T-helper 2 cell treated with Interferon-gamma antibody and Interleukin-4, amounts not matched to agents 5 μg/mL and 100 μg/mL, for 36 hours (primary cell): ENCODE data around the gene BATF3.
"Not testable (repeated sequence)": the region's sequence is repeated elsewhere in the genome, so short reads cannot be mapped to it uniquely, and the experiment has no call there.

Experiments used
- DNase-seq: peaks from one replicate; pipeline ENCODE4 v3.0.0; 2021; ENCODE audit warnings: low spot score
- H3K27ac Mint-ChIP-seq: one replicate; pipeline ENCODE4 v1.8.0; 2021; ENCODE audit warnings: mild to moderate bottlenecking, mixed read lengths
- H3K27me3 Mint-ChIP-seq: one replicate; pipeline ENCODE4 v1.8.0; 2021; ENCODE audit warnings: low read depth, mixed read lengths
- H3K36me3 Mint-ChIP-seq: one replicate; pipeline ENCODE4 v1.8.0; 2021; ENCODE audit warnings: low read depth, mixed read lengths
- H3K4me1 Mint-ChIP-seq: one replicate; pipeline ENCODE4 v1.8.0; 2021; ENCODE audit warnings: low read depth, mixed read lengths
- H3K4me3 Mint-ChIP-seq: one replicate; pipeline ENCODE4 v1.8.0; 2022; ENCODE audit warnings: mild to moderate bottlenecking, moderate library complexity, mixed read lengths
- H3K9me3 Mint-ChIP-seq: one replicate; pipeline ENCODE4 v1.8.0; 2021; ENCODE audit warnings: mixed read lengths

BATF3 gene

DNA sequence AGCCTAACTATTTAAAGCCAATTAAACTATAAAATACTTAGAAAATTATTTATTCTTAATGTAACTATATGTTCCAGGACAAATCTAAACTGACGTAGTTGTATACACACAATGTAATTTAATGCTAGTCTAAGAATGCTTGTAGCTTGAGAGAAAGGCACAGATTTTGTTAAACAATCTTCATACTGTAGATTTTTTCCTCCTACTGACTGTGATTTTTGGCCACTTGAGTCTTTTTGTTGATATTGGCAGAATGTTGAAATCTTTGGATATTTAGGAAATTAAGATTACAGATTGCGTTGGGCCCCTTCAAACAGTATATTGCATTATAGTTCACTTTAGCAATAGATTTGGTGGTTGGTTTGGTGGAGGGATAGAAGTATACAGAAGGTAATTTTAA lies 50.6 kb downstream of the BATF3 start:
- no peak for DNase-seq
- Mint-ChIP-seq H3K4me3 (no peak overlapping the region), H3K9me3 (no peaks in the 10 kb centered on the region), H3K36me3 (no peaks in the 10 kb centered on the region), H3K27me3 (peaks cover 11% of the 10 kb centered on the region), H3K4me1 (peaks cover 2% of the 10 kb centered on the region), H3K27ac (no peak overlapping the region)

DNA sequence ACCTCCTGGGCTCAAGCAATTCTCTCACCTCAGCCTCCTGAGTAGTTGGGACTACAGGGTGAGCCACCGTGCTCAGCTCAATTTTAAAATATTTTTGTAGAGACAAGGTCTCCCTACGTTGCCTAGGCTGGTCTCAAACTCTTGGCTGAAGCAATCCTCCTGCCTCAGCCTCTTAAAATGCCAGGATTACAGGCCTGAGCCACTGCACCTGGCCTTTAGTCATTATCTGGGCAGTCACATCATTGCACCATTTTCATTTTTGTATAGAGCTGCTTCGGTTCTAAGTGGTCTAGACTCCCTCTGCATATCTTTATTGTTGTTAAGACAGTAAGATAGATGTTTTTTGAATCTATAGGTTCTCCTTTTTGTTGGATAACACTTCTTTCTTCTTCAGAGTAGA lies 51.2 kb downstream of the BATF3 start:
- peaks cover 10% of the 10 kb centered on the region for H3K27me3 Mint-ChIP-seq
- no peaks in the 10 kb centered on the region for H3K9me3 Mint-ChIP-seq
- H3K27ac Mint-ChIP-seq: no peak overlapping the region
- H3K4me3 Mint-ChIP-seq: no peak overlapping the region
- peaks cover 3% of the 10 kb centered on the region for H3K4me1 Mint-ChIP-seq
- DNase-seq: no peak
- H3K36me3 Mint-ChIP-seq: no peaks in the 10 kb centered on the region

DNA sequence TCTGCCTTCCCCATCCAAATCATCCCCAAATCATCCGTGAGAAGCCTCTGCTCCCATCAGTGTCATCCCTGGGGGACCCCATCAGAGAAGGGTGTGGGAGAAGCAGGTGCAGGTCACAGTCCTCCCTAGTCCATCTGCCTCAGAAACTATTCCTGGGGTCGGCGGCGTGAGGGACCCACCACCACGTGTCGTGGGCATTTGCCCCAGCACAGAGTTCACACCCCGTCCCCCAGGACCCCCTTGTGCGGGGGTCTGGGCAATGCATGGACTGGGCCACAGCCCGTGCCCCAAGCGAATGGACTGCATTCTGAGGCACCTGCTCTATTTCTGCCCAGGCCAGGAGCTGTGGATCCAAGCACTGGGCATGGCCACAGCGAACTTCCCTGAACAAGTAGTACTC lies 52.6 kb downstream of the BATF3 start:
- Mint-ChIP-seq H3K27ac (no peak overlapping the region), H3K4me3 (no peak overlapping the region), H3K27me3 (peaks cover 17% of the 10 kb centered on the region), H3K4me1 (peaks cover 4% of the 10 kb centered on the region), H3K9me3 (no peaks in the 10 kb centered on the region), H3K36me3 (no peaks in the 10 kb centered on the region)
- no peak for DNase-seq

DNA sequence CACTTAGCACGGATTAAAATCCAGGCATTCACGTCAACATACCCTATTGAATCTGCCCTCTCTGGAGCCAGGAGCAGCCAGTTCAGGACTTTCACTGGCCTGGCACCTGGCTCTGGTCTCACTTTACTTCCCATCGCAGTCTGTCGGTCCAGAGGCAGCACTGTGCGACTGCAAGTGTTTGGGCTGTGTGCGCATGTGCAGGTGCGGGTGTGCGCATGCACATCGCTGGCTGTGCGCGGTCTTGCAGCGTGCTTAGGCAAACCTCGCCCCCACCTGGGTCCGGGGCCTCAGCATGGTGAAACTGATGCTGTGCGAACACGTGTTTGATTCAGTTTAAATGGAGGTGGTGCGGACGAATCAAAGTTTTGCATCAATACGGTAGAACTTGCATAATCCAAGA lies 53.1 kb downstream of the BATF3 start:
- DNase-seq: no peak
- Mint-ChIP-seq H3K9me3 (no peaks in the 10 kb centered on the region), H3K4me3 (no peak overlapping the region), H3K4me1 (peaks cover 4% of the 10 kb centered on the region), H3K27me3 (peaks cover 17% of the 10 kb centered on the region), H3K36me3 (no peaks in the 10 kb centered on the region), H3K27ac (no peak overlapping the region)

DNA sequence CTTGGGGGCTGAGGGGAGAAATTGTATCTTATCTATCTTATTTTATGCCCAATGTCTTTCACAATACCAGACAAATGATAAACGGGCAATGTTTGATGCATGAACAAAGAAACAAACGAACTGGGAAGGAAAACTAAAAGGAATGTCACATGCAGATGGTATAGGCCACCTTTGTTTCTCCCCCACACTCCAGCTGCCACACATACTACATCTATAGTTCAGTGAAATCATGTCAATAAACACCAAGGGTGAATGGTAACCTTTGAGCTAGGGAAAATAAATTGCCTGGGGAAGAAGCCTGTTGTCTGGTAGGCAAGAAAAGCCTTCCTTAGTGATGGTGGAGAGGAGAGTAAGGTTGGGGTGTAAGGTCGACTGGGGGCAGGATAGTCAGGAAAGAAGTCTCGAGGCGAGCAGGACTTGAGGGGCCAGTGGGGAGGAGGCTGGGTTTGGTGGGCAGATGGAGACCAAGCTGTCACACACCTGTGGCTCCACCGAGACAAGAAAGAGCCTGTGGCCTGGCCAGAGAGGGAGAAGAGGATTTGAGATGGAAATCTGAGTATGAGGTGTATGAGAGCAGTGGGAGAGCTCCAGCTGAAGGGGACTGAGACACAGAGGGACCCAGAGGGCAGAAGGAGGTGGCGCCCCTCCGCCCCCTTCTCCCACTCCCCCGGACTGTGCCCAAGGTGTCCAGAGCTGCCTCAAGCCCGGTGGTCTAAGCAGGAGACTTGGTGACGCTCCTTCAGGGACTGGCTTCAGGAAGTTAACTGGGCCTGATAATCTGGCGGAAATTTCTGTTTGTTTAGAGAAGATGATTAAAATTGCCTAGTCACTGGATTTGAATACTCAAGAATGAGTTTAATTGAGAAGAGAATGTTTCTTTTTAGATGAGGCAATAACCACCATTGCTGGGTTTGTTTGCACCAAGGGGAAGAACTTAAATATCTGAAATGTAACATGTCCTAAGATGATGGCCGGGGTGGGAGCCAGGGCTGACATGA lies 53.8 kb downstream of the BATF3 start:
- peaks cover 23% of the 10 kb centered on the region for H3K27me3 Mint-ChIP-seq
- peaks cover 2% of the 10 kb centered on the region for H3K9me3 Mint-ChIP-seq
- no peaks in the 10 kb centered on the region for H3K36me3 Mint-ChIP-seq
- H3K4me1 Mint-ChIP-seq: peaks cover 4% of the 10 kb centered on the region
- H3K27ac Mint-ChIP-seq: no peak overlapping the region
- no peak for DNase-seq
- no peak overlapping the region for H3K4me3 Mint-ChIP-seq

DNA sequence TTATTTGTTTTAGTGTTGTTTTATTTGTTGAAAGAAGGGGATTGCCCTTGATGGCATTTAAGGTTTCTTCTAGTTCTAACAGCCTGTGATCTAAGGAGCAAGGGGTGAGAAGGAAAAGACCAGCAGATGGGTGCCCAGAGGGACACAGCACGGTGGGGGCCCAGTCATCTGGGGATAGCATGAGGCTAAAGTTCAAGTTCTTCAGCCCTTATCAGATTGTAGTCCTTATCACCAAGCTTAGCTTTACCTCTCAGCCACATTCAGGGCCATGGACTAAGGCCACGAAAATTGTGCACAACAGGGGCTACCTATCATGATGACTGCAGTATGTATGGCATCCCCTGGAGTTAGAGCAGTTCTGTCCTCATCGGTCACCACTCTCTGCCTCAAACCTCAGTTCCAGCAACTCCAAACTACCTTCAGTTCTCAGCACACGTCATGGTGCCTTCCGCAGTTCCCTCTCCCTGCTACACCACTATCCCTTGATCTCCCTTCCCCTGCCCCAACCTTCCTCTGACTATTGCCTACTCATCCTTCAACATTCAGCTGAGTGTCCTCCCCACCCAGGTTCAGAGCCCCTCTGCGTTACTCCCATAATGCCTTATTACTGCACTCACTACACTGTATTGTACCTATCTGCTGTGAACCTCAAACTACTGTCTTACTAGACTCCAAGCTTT lies 54.6 kb downstream of the BATF3 start:
- Mint-ChIP-seq H3K36me3 (no peaks in the 10 kb centered on the region), H3K4me3 (no peak overlapping the region)

DNA sequence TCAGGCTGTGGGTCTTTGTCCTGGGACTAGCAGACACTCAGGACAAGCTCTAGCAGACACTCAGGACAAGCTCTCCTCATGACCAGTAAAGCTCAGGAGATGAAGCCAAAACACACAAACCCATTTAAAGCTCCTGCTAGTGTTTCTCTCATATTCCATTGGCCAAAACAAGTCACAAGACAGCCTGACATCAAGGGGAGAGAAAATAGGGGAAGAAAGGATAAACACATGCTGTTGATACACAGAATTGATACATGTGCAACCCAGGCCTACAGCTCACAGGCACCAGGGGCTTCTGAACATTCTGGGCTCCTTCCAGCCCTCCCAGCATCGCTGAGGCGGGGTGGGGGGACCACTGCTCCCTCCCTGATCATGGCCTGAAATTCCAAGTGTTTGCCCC lies 55.8 kb downstream of the BATF3 start:
- H3K4me3 Mint-ChIP-seq: no peak overlapping the region
- peaks cover 27% of the 10 kb centered on the region for H3K27me3 Mint-ChIP-seq
- H3K9me3 Mint-ChIP-seq: peaks cover 4% of the 10 kb centered on the region
- peaks cover 7% of the 10 kb centered on the region for H3K4me1 Mint-ChIP-seq
- H3K36me3 Mint-ChIP-seq: no peaks in the 10 kb centered on the region
- no peak overlapping the region for H3K27ac Mint-ChIP-seq
- DNase-seq: no peak

More for the DNA sequence above, 54.6 kb downstream of the BATF3 start:
- peaks cover 24% of the 10 kb centered on the region for H3K27me3 Mint-ChIP-seq
- H3K9me3 Mint-ChIP-seq: peaks cover 4% of the 10 kb centered on the region
- peaks cover 4% of the 10 kb centered on the region for H3K4me1 Mint-ChIP-seq
- DNase-seq: no peak
- H3K27ac Mint-ChIP-seq: no peak overlapping the region

DNA sequence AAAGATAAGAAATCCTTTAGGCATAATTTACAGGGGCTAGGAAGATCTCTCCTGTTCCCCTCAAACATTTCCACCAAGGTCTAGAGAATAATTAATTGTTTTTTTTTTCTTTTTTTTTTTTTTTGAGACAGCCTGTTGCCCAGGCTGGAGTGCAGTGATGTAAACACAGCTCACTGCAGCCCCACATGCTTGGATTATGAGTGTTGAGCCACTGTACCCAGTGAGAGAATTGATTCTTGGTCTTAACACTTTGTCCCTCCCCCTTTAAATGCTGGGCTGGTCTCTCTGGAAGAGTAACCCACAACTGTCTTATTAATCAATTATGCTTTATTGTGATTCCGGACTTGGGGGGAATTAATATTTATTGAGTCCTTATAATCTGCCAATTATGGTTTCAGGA lies 57.7 kb downstream of the BATF3 start:
- Mint-ChIP-seq H3K36me3 (no peaks in the 10 kb centered on the region), H3K4me1 (peaks cover 15% of the 10 kb centered on the region), H3K9me3 (peaks cover 4% of the 10 kb centered on the region), H3K27ac (no peak overlapping the region), H3K4me3 (no peak overlapping the region), H3K27me3 (peaks cover 23% of the 10 kb centered on the region)
- DNase-seq: no peak

DNA sequence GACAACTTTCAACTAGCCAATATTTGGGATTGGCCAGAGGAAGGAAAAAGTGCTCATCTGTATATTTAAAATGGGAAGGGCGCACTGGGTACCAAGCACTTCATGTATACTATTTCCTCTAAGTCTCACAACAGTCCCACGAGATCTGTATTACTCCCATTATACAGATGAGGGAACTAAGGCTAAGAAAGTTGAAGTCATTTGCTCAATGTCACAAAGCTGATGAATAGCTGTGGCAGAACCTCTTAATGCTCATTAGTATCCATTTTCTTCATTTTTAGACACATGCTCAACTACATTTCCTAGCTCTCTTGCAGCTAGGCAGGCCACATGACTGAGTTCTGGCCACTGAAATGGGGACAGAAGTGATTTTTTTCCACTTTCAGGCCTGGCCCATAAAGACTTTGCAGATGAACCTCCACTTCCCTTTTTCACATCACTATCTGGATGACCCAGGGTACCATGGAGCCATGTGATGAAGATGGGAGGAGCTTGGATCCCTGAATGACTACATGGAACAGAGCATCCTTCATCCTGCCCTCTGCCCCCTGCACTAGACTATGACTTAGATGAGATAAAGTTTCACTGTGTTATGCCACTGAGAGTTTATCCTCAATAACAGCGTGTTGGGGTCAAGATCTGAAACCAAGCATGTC lies 59.3 kb downstream of the BATF3 start:
- Mint-ChIP-seq H3K9me3 (peaks cover 4% of the 10 kb centered on the region), H3K4me3 (no peak overlapping the region), H3K36me3 (no peaks in the 10 kb centered on the region), H3K4me1 (peaks cover 31% of the 10 kb centered on the region), H3K27me3 (peaks cover 23% of the 10 kb centered on the region), H3K27ac (no peak overlapping the region)
- DNase-seq: no peak

DNA sequence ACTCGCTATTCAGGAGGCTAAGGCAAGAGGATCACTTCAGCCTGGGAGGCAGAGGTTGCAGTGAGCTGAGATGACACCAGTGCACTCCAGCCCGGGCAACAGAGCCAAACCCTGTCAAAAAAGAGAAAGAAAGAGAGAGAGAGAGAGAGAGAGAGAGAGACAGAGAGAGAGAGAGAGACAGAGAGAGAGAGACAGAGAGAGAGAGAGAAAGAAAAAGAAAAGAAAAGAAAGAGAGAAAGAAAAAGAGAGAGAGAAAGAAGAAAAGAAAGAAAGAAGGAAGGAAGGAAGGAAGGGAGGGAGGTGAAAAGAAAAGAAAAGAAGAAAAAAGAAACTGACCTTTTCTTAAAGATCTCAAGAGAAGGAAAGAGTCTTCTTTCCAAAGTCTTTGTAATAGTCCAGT lies 60.1 kb downstream of the BATF3 start:
- Mint-ChIP-seq H3K9me3 (peaks cover 10% of the 10 kb centered on the region), H3K27me3 (peaks cover 23% of the 10 kb centered on the region), H3K4me1 (peaks cover 37% of the 10 kb centered on the region)
- not testable (repeated sequence) for H3K36me3 Mint-ChIP-seq, DNase-seq, H3K27ac Mint-ChIP-seq, H3K4me3 Mint-ChIP-seq

DNA sequence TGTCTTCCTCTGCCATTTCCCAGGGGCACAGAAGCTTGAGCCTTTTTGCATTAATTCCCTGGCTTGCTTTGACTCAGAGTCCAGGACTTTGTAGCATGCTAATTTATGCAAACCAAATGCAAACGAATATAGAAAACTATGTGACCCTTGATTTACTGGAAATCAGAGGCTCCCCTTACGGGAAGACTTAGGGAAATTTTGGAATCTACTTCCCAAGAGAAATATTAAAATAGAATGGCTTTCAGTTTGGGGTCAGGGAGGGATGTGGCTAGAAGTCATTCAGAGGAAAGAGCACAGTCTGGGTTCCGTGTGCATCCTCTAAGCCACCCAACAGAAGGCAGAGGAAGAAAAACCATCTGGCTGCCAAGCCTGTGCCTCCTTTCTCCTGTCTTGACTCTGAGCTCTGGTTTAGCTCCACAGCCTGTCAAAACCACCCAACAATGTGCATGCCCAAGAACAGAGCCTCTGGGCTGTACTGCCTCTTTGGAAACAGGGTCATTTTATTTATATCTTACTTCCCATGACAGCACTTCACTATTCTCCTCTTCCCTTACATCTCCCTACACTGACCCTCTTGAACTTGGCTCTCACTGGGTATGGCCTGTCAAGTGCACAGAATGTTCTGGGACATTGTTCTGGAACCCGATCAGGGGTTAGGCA lies 61.0 kb downstream of the BATF3 start:
- H3K27me3 Mint-ChIP-seq: peaks cover 23% of the 10 kb centered on the region
- H3K4me3 Mint-ChIP-seq: no peak overlapping the region
- H3K27ac Mint-ChIP-seq: no peak overlapping the region
- H3K9me3 Mint-ChIP-seq: peaks cover 14% of the 10 kb centered on the region
- H3K4me1 Mint-ChIP-seq: peaks cover 37% of the 10 kb centered on the region
- peaks cover 5% of the 10 kb centered on the region for H3K36me3 Mint-ChIP-seq
- DNase-seq: no peak

DNA sequence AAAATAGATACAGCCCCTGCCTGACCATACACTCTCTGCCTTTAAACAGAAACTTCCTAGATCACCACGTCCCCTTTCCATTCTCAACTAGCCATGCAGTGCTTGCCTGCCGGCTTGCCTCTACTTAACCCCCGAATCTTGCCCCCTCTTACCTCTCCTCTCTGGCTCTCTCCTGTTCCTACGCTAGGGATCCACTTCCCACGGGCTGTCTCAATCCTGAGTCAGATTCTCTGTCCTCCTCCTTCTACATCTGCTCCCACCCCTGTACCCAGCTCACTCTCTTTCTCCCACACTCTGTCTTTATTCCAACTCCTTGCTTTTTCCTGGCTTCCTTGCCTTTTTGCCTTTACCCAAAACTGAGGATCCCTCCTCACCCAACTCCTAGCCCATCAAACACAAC lies 61.7 kb downstream of the BATF3 start:
- DNase-seq: no peak
- peak overlapping the region; percentile 6 for H3K27ac Mint-ChIP-seq
- peaks cover 35% of the 10 kb centered on the region for H3K4me1 Mint-ChIP-seq
- no peak overlapping the region for H3K4me3 Mint-ChIP-seq
- H3K27me3 Mint-ChIP-seq: peaks cover 18% of the 10 kb centered on the region
- peaks cover 5% of the 10 kb centered on the region for H3K36me3 Mint-ChIP-seq
- H3K9me3 Mint-ChIP-seq: peaks cover 14% of the 10 kb centered on the region
